ENCODE results near the gene SYNCRIP.

DNA sequence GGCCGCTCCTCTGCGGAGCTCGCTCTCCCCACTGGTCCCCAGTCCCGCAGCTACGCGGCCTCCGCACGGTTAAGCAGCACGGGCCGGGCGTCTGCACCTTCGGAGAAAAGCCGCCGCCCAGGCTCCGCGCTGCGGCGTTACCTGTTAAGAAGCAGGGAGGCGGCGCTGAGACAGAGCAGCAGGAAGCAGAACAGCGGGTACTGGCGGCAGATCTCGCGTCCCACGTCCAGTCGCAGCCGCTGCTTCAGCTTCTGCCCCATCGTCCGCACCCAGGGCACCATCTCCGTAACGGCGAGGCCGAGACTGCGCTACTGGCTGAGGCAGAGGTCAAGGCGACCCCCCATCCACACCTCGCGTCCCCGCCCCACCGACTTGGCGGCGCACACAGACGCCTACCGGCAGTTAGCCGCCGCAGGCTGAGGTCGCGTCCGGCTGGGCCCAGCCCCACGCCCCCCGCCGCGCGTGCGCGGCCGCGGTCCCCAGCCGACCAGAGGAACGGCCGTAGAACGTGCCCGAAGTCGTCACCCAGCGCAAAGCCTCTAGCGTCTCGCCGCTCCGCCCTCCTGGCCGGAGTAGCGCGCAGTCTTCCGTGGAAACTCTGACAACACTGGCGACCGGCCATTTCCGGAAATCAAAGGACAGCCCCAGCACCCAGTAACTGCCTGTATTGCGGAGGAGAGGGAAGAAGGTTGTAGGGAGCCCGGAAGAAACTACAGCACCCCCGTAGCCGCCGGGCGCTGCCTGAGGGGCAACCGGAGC is 49.1 kb downstream of the SYNCRIP start, which contains the start of gene SNX14:
- TF ChIP-seq GATA2 (IDR thresholded peaks at IDR 0.05; ENCODE audit: low read depth, low read length) (no peak; the same call in 1 of the 2 replicates), GATA3 (IDR thresholded peaks at IDR 0.05; ENCODE audit: low read depth, low read length) (no peak)

Data from SH-SY5Y (cell line).